Immature natural killer cell (primary cell): ENCODE data around the gene BSN. TPM values are rescaled to one million over a fixed set of nuclear protein-coding genes. Genes with fewer than 3 reads are reported as not detected.

Experiments
- DNase-seq, 3 donors: peaks; one replicate each; pipeline ENCODE4 v3.0.0; 2022; ENCODE audit warnings: mixed read lengths in 1 of 3
- H3K27ac Mint-ChIP-seq, 6 donors: one replicate each; pipeline ENCODE4 v1.8.0; 2020; ENCODE audit warnings: mixed read lengths in 6 of 6, mild to moderate bottlenecking in 5 of 6, inconsistent platforms in 4 of 6, moderate library complexity in 3 of 6
- H3K27me3 Mint-ChIP-seq, 3 donors: one replicate each; pipeline ENCODE4 v1.8.0; 2020 to 2021; ENCODE audit warnings: low read depth in 3 of 3, mild to moderate bottlenecking in 3 of 3, mixed read lengths in 3 of 3, moderate library complexity in 3 of 3, inconsistent platforms in 1 of 3
- H3K36me3 Mint-ChIP-seq, 3 donors: one replicate each; pipeline ENCODE4 v1.8.0; 2020; ENCODE audit warnings: mixed read lengths in 3 of 3, inconsistent platforms in 2 of 3, mild to moderate bottlenecking in 2 of 3
- H3K4me1 Mint-ChIP-seq, 2 donors: one replicate each; pipeline ENCODE4 v1.8.0; 2020; ENCODE audit warnings: inconsistent platforms in 2 of 2, mild to moderate bottlenecking in 2 of 2, mixed read lengths in 2 of 2, moderate library complexity in 1 of 2
- H3K4me3 Mint-ChIP-seq, 5 donors: one replicate each; pipeline ENCODE4 v1.8.0; 2020; ENCODE audit warnings: mild to moderate bottlenecking in 5 of 5, mixed read lengths in 5 of 5, inconsistent platforms in 3 of 5, moderate library complexity in 3 of 5
- H3K9me3 Mint-ChIP-seq, 6 donors: one replicate each; pipeline ENCODE4 v1.8.0; 2020; ENCODE audit warnings: mild to moderate bottlenecking in 6 of 6, mixed read lengths in 6 of 6, inconsistent platforms in 4 of 6, moderate library complexity in 3 of 6
- polyA plus RNA-seq, 3 donors: library from polyadenylated mRNA; unstranded; fragments of 300-500 nt; fragmentation: Illumina TruSeq; gene quantifications; one replicate each; pipeline ENCODE4 v1.2.3, GENCODE V29; 2021

Gene BSN
- polyA plus RNA-seq, 3 donors from 2014 or later: 0.42 TPM; not detected in 2

DNA sequence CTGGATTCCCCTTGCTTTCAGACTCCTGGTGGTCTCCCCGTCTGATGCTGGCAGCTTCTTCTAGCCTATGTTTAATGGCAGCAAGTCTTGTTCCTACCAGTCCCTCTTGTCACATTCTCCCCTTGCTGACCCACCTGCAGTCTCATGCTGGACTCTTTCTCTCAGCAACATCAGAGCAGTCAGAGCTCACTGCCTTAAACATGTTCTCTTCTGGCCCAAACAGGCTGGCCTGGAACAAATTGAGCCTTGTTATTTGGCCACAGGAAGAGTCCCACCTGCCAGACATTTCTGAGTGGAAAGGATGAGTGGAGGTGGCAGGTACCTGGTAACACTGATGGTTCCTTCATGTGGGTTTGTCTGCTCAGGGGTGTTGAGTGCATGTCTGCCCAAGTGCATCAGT lies 60.7 kb downstream of the BSN start:
- Mint-ChIP-seq H3K4me3 (no peak overlapping the region), H3K4me1 (no peaks in the 10 kb centered on the region), H3K27me3 (peaks cover 3 to 4% (median 3%) of the 10 kb centered on the region in 3 donors), H3K9me3 (no peaks in the 10 kb centered on the region), H3K36me3 (peaks cover 0 to 4% (median 0%) of the 10 kb centered on the region in 3 donors), H3K27ac (no peak overlapping the region)
- no peak for DNase-seq

DNA sequence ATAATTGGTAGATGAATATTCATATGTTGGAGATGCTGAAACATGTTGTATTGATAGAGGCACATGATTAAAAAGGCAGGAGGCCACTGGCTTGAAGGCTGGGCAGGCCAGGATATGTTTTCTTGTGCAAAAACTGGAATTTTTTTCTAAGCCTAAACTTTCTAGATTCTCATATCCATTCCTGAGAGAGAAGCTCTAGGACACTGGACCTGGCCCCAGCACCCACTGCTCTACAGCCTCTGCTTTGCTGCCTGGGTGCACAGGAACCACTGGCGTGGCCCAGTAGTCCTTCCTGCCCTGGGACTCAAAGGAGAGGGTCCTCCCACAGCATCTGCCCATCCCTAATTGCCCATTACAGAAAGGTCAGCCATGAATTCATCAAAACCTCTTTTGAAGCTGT lies 61.8 kb downstream of the BSN start:
- Mint-ChIP-seq H3K4me3 (no peak overlapping the region), H3K9me3 (no peaks in the 10 kb centered on the region), H3K36me3 (peaks cover 0 to 4% (median 0%) of the 10 kb centered on the region in 3 donors), H3K27me3 (peaks cover 3 to 4% (median 3%) of the 10 kb centered on the region in 3 donors), H3K27ac (no peak overlapping the region), H3K4me1 (no peaks in the 10 kb centered on the region)
- DNase-seq: no peak

DNA sequence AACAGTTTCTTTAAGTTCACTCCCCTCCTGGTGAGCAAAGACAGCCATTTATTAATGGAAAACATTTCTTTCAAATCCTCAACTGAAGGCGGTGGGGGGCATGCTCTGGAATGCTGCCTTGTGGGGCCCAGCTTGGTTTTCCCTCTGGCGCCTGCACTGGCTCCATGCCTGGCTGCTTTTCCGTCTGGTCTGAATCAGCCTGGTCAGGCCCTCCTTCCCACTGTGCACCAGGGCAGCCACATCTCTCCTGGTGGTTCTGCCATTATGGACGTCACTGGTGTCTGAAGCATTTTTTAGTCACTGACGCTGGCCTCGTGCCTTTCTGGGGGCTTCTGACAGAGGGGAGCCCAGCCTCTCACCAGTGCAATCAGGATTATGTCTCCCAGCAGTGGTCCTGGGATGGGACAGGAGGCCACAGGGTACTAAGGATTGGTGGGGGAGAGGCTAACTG lies 62.2 kb downstream of the BSN start:
- Mint-ChIP-seq H3K9me3 (no peaks in the 10 kb centered on the region), H3K36me3 (peaks cover 0 to 4% (median 0%) of the 10 kb centered on the region in 3 donors), H3K4me1 (no peaks in the 10 kb centered on the region), H3K27ac (no peak overlapping the region), H3K4me3 (no peak overlapping the region), H3K27me3 (peaks cover 3 to 5% (median 4%) of the 10 kb centered on the region in 3 donors)
- no peak for DNase-seq

DNA sequence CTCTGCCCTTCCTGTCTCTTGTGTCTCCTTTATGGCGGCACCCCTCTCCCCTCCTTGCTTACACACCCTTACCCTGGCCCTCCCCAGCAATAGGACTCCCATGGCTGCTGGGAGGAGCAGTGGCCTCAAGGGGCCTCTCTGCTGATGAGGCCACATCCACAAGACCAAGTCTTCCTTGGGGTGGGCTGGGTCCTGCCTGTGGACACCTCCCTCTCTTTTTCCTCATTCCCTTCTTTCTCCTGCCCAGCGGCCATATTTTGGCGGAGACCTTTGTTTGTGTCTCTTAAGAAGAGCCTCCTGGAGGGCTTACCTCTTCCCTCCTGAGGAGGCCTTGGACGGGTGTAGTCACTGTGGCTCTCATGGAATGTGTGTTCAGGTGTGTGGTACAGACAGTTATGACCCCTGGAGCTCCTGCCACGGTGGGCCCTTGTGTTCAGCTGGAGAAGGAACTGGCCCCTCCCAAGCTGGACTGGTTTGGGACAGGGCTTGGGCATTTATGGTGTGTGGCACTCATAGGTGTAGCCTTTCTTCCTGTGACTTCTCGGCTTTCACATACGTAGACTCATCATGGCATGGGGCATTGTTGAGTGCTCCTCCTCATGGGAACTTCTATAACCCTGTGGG lies 63.2 kb downstream of the BSN start:
- DNase-seq: no peak
- H3K4me3 Mint-ChIP-seq: no peak overlapping the region
- H3K27me3 Mint-ChIP-seq: peaks cover 3 to 5% (median 3%) of the 10 kb centered on the region in 3 donors
- no peaks in the 10 kb centered on the region for H3K4me1 Mint-ChIP-seq
- H3K27ac Mint-ChIP-seq: no peak overlapping the region
- peaks cover 0 to under 1% (median 0%) of the 10 kb centered on the region in 3 donors for H3K36me3 Mint-ChIP-seq
- no peaks in the 10 kb centered on the region for H3K9me3 Mint-ChIP-seq

DNA sequence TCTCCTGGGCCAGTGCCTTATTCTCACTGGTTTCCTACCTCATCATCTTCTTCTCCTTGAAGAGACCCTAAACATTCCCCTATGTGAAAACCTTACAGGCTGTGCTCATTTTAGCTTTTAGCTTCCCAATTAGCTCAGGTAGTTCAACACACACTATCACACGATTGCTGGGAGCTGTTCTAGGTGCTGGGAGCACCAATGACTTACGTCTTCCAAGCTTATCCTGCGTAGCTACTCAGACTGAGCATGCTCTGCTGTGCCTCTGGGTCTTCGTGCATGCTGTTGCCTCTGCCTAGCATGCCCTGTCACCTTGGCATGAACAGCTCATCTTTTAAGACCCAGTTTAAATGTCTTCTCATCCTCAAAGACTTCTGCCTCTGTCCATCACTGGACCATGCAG lies 64.1 kb downstream of the BSN start:
- H3K36me3 Mint-ChIP-seq: no peaks in the 10 kb centered on the region
- H3K4me3 Mint-ChIP-seq: no peak overlapping the region
- no peaks in the 10 kb centered on the region for H3K9me3 Mint-ChIP-seq
- H3K27me3 Mint-ChIP-seq: peaks cover 2 to 5% (median 3%) of the 10 kb centered on the region in 3 donors
- no peak overlapping the region for H3K27ac Mint-ChIP-seq
- H3K4me1 Mint-ChIP-seq: no peaks in the 10 kb centered on the region
- DNase-seq: no peak

DNA sequence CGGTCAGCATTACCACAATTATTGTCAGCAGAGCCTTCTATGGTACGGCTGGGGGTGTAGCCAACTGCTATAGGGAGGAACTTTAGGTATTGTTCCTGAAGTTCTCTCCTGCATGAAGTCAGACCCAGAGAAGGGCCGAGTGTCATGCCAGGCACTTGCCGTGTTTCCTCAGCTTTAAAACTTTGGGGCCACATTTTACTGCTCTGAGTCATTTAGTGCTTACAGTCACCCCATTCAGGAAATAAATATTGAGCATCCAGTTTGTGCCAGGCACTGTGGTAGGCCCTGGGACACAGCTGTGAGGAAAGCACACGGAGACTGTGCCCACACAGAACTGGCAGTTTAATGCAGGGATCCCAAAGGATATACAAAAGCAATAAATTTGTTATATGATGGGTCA lies 65.4 kb downstream of the BSN start:
- DNase-seq: no peak
- no peaks in the 10 kb centered on the region for H3K36me3 Mint-ChIP-seq
- peaks cover 2 to 5% (median 3%) of the 10 kb centered on the region in 3 donors for H3K27me3 Mint-ChIP-seq
- H3K4me1 Mint-ChIP-seq: no peaks in the 10 kb centered on the region
- H3K27ac Mint-ChIP-seq: no peak overlapping the region
- no peak overlapping the region for H3K4me3 Mint-ChIP-seq
- H3K9me3 Mint-ChIP-seq: no peaks in the 10 kb centered on the region

DNA sequence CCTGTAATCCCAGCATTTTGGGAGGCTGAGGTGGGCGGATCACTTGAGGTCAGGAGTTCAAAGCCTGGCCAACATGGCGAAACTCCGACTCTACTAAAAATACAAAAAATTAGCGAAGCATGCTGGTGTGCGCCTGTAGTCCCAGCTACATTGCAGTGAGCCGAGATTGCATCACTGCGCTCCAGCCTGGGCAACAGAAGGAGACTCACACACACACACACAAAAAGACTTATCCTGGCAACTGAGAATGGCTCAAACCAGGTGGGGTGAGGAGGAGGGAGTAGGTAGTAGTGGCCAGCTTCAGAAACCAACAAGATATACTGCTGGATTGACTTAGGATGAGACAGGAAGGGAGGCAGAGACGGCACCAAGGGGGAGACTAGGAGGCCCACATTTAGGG lies 66.5 kb downstream of the BSN start:
- H3K27me3 Mint-ChIP-seq: peaks cover 3 to 5% (median 3%) of the 10 kb centered on the region in 3 donors
- no peak overlapping the region for H3K27ac Mint-ChIP-seq
- H3K9me3 Mint-ChIP-seq: no peaks in the 10 kb centered on the region
- no peaks in the 10 kb centered on the region for H3K4me1 Mint-ChIP-seq
- no peak for DNase-seq
- H3K36me3 Mint-ChIP-seq: no peaks in the 10 kb centered on the region
- no peak overlapping the region for H3K4me3 Mint-ChIP-seq

DNA sequence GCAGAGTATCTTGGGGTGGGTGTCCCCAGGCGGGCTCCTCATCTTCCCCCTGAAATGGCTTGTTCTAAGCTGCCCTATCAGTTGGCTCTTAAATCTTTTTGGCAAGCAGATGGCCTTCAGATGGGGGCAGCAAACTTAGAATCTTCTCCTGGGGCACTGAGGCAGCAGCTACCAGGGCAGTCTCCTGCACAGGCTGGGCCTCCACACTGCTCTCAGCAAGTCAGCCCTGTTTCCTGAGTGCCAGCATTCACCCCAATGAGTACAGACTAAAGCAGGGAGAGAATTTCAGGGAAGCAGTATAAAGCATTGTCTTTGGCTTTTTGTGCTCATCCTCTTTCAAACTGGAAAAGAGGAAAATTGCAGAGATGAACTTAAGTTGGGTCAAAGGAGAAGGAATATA lies 68.8 kb downstream of the BSN start:
- Mint-ChIP-seq H3K36me3 (no peaks in the 10 kb centered on the region), H3K27ac (no peak overlapping the region)

DNA sequence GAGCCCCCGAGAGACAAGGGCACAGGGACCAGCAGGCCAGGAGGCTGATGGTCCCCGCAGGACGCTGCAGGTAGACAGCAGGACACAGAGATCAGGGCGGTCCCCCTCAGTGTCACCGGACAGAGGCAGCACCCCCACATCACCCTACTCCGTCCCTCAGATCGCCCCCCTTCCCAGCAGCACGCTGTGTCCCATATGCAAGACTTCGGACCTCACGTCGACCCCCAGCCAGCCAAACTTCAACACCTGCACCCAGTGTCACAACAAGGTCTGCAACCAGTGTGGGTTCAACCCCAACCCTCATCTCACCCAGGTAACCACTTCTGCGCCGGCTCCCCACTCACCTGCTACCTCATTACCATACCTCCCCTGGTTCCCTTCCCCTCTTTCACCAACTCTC lies 70.8 kb downstream of the BSN start:
- no peaks in the 10 kb centered on the region for H3K9me3 Mint-ChIP-seq
- H3K4me1 Mint-ChIP-seq: peaks cover 3 to 6% of the 10 kb centered on the region in 2 donors
- H3K27ac Mint-ChIP-seq: no peak overlapping the region
- H3K27me3 Mint-ChIP-seq: peaks cover 0 to 2% (median 1%) of the 10 kb centered on the region in 3 donors
- no peak for DNase-seq
- H3K36me3 Mint-ChIP-seq: no peaks in the 10 kb centered on the region
- H3K4me3 Mint-ChIP-seq: no peak overlapping the region

More for the DNA sequence above, 68.8 kb downstream of the BSN start:
- Mint-ChIP-seq H3K4me1 (peaks cover 3 to 6% of the 10 kb centered on the region in 2 donors), H3K27me3 (peaks cover 1 to 5% (median 3%) of the 10 kb centered on the region in 3 donors), H3K9me3 (no peaks in the 10 kb centered on the region), H3K4me3 (no peak overlapping the region)
- DNase-seq: no peak

DNA sequence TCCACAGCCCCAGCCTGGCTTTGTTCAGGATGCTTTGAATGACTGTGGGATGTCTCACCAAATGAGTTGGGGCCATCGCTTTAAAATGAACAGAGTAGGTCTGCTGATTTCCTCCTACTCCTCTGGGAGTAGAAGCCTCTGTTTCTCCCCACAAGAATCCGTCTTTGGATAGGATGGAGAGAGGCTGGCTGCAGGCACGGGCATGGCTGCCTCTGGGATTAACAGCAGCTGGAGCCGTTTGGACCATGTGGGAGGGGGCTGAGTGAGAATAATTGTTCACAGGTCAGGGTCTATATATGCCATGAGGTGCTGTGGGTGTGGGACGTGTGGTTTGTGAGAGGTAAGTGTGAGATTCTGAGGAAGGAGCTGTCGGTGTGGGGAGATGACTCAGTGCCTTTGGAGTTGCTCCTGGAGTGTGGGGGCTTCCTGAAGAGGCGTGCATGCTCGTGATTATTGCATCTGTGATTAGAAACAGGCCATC lies 71.9 kb downstream of the BSN start:
- Mint-ChIP-seq H3K27me3 (peaks cover 1 to 4% (median 1%) of the 10 kb centered on the region in 3 donors), H3K4me1 (peaks cover 3 to 6% of the 10 kb centered on the region in 2 donors), H3K27ac (no peak overlapping the region)

DNA sequence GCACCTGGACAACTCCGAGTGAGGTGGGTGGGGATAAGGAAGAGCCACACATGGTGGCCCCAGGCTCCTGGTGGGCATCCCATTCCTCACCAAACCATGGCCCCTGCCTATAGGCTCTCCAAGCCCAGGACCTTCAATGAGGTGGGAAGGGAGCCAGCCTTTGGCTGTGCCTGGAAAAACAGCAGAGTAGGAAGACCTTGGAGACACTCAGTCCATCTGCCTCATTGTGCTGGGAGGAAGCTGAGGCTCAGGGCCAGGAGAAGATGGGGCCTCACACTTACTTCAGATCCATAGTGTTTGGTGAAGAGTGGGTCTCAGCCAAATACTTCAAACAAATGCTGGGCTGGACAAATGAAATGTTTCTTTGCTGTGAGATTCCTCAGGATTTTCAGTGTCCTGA lies 72.5 kb downstream of the BSN start:
- Mint-ChIP-seq H3K4me1 (peaks cover 3 to 6% of the 10 kb centered on the region in 2 donors), H3K36me3 (no peaks in the 10 kb centered on the region), H3K4me3 (no peak overlapping the region), H3K9me3 (no peaks in the 10 kb centered on the region), H3K27ac (no peak overlapping the region), H3K27me3 (peaks cover 1 to 4% (median 1%) of the 10 kb centered on the region in 3 donors)
- no peak for DNase-seq

More for the DNA sequence above, 71.9 kb downstream of the BSN start:
- Mint-ChIP-seq H3K9me3 (no peaks in the 10 kb centered on the region), H3K36me3 (no peaks in the 10 kb centered on the region), H3K4me3 (no peak overlapping the region)
- DNase-seq: no peak

DNA sequence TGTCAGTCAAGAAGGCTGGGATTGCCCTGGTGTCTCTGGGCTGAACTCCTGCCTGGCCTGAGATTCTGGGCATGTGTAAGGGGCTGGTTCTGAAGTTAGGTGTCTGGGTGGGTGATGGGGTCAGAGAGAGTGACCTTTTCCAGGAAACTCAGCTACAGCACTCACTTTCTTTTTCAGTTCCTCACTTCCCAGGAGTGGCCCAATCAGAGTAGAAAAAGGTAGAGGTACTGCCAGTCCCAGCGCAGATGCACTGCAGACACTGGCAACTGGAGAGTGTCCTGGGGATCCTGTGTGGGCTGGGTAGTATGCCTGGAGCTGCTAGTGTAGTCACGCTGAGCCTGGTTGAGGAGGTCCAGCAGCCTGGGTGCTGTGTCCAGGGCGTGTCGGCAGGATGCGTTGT lies 73.4 kb downstream of the BSN start:
- Mint-ChIP-seq H3K4me1 (peaks cover 3 to 6% of the 10 kb centered on the region in 2 donors), H3K9me3 (no peaks in the 10 kb centered on the region), H3K27ac (no peak overlapping the region), H3K27me3 (peaks cover 1 to 4% (median 4%) of the 10 kb centered on the region in 3 donors), H3K4me3 (no peak overlapping the region), H3K36me3 (no peaks in the 10 kb centered on the region)
- no peak for DNase-seq

DNA sequence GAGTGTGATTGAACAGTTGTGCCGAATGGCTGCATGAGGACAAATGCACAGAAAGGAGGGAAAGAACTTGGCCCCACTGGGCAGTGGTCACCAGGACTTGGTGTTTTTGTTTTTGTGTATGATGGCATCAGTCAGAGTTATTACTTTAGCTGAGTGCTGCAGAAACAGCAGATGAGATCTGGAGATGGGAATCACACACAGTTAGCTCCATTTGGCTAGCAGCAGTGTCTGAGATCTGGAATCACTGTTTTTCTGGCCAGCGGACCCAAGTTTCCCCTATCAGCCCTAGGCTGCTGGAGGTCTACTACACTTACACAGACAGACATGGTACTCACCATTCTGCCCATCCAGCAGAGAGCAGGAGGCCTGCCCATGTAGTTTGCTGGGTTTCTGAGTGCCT lies 74.0 kb downstream of the BSN start:
- peaks cover 1 to 4% (median 4%) of the 10 kb centered on the region in 3 donors for H3K27me3 Mint-ChIP-seq
- H3K9me3 Mint-ChIP-seq: no peaks in the 10 kb centered on the region
- no peak for DNase-seq
- no peak overlapping the region for H3K4me3 Mint-ChIP-seq
- no peaks in the 10 kb centered on the region for H3K36me3 Mint-ChIP-seq
- no peak overlapping the region for H3K27ac Mint-ChIP-seq
- peaks cover 3 to 6% of the 10 kb centered on the region in 2 donors for H3K4me1 Mint-ChIP-seq

DNA sequence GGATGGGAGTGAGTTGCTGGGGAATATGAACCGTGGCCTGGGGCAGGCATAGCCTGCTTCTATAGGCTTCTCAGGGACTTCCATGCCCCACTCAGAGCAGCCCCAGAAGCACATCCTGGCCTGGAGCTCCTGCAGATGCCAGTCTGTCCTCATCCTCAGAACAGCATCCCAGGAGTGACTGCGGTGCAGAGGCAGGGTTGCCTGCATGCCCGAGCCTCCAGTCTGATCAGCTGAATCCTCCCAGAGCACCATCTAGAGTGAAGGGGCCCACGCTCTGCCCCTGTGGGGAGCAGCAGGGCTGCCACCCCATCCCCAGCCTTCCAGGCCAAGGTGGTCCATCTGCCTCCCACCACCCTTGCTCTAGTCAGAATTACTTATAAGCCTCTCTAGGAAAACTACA lies 75.2 kb downstream of the BSN start:
- no peaks in the 10 kb centered on the region for H3K9me3 Mint-ChIP-seq
- H3K27me3 Mint-ChIP-seq: peaks cover 1 to 9% (median 4%) of the 10 kb centered on the region in 3 donors
- H3K27ac Mint-ChIP-seq: no peak overlapping the region
- H3K4me3 Mint-ChIP-seq: no peak overlapping the region
- H3K4me1 Mint-ChIP-seq: peaks cover 3 to 6% of the 10 kb centered on the region in 2 donors
- no peak for DNase-seq
- no peaks in the 10 kb centered on the region for H3K36me3 Mint-ChIP-seq

DNA sequence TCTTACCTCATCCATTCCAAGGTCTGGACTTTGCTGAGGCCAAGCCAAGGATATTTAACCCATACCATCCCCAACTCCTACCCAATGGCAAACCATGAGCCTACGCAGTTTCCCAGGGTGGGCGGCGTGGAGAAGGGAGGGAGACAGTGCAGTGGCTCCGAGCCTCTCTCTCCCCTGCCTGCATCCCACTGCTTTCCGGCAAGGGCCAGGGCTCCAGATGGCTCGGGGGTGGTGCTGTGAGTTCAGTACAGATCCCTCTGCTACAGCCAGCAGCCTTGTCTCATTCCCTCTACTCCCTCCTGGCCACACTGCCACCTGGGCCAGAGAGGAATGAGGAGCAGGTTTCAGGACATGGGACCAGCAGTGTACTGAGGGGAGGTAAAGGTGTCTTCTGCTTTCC lies 75.6 kb downstream of the BSN start:
- H3K27me3 Mint-ChIP-seq: peaks cover 1 to 9% (median 4%) of the 10 kb centered on the region in 3 donors
- no peak for DNase-seq
- H3K27ac Mint-ChIP-seq: no peak overlapping the region
- no peak overlapping the region for H3K4me3 Mint-ChIP-seq
- peaks cover 3 to 6% of the 10 kb centered on the region in 2 donors for H3K4me1 Mint-ChIP-seq
- no peaks in the 10 kb centered on the region for H3K36me3 Mint-ChIP-seq
- H3K9me3 Mint-ChIP-seq: no peaks in the 10 kb centered on the region
